GM12878 (cell line): ENCODE data around the gene ARTN.

Source experiments
- BHLHE40 ChIP-seq, 2 experiments: fragments of 450-650 bp in 1 of 2; IDR thresholded peaks; 2 replicates each; pipeline ENCODE4 v1.6.1; 2011 to 2017; ENCODE audit warnings: low read depth in 2 of 2, borderline replicate concordance in 1 of 2, improper control_type of control experiment in 1 of 2, low read length in 1 of 2, mild to moderate bottlenecking in 1 of 2
- CTCF ChIP-seq, 3 experiments: IDR thresholded peaks in 2 of 3; conservative IDR thresholded peaks in 1 of 3; 2 replicates each; pipeline ENCODE4 v1.5.1; 2011; ENCODE audit warnings: low read depth in 3 of 3, low read length in 3 of 3, mild to moderate bottlenecking in 3 of 3, control low read depth in 2 of 3, moderate library complexity in 2 of 3, inconsistent platforms in 1 of 3, mixed read lengths in 1 of 3; ENCODE audit not compliant: control insufficient read depth in 2 of 3, insufficient read depth in 1 of 3; ENCODE audit errors: extremely low read depth in 1 of 3
- E2F8 ChIP-seq: fragments of 450-650 bp; IDR thresholded peaks from 2 replicates; pipeline ENCODE4 v1.6.1; 2018; ENCODE audit warnings: mild to moderate bottlenecking, low read depth, moderate library complexity; ENCODE audit not compliant: partially characterized antibody
- EP300 ChIP-seq, 2 experiments: fragments of 150-350 bp in 1 of 2; IDR thresholded peaks; 2 replicates each; pipeline ENCODE4 v1.6.1; 2011 to 2012; ENCODE audit warnings: low read depth in 2 of 2, low read length in 2 of 2, borderline replicate concordance in 1 of 2, improper control_type of control experiment in 1 of 2, inconsistent platforms in 1 of 2; ENCODE audit not compliant: control insufficient read depth in 1 of 2
- EZH2 ChIP-seq: IDR thresholded peaks from 2 replicates; pipeline ENCODE4 v1.6.1; 2012; ENCODE audit warnings: low read depth, mild to moderate bottlenecking, control low read depth, inconsistent platforms, low read length, borderline replicate concordance; ENCODE audit not compliant: control insufficient read depth
- HDGF ChIP-seq: fragments of 450-650 bp; IDR thresholded peaks from 2 replicates; pipeline ENCODE4 v1.6.1; 2016; ENCODE audit warnings: antibody characterized with exemption
- RAD21 ChIP-seq: IDR thresholded peaks from 2 replicates; pipeline ENCODE4 v1.6.1; 2011; ENCODE audit warnings: mild to moderate bottlenecking, low read depth, low read length, moderate library complexity; ENCODE audit not compliant: insufficient read depth
- REST ChIP-seq: IDR thresholded peaks from 2 replicates; pipeline ENCODE4 v1.6.1; 2012; ENCODE audit warnings: mild to moderate bottlenecking, low read depth, low read length
- YY1 ChIP-seq: IDR thresholded peaks from 2 replicates; pipeline ENCODE4 v1.6.1; 2011; ENCODE audit warnings: low read depth, mild to moderate bottlenecking, low read length

GRCh38 chr1:43958351-43959255 lies 25.0 kb downstream of the ARTN start:
- TF ChIP-seq E2F8 (no peak), EP300 (IDR thresholded peaks at IDR 0.05; ENCODE audit: borderline replicate concordance in 1 of 2, control insufficient read depth in 1 of 2, low read depth in 2 of 2, low read length in 2 of 2) (no peak), EZH2 (no peak), YY1 (no peak), BHLHE40 (IDR thresholded peaks at IDR 0.05; ENCODE audit: borderline replicate concordance in 1 of 2, low read depth in 2 of 2, low read length in 1 of 2) (no peak), REST (no peak), HDGF (no peak), CTCF (IDR thresholded peaks at IDR 0.05 in 2 of 3, conservative IDR thresholded peaks at IDR 0.05 in 1 of 3; ENCODE audit: control insufficient read depth in 2 of 3, extremely low read depth in 1 of 3, insufficient read depth in 1 of 3, low read depth in 3 of 3, low read length in 3 of 3) (no peak), RAD21 (no peak)
